Measurements from ENCODE around the gene GID4.

- TF ChIP-seq CTCF (IDR thresholded peaks at IDR 0.05) (peak in 2 of 4 experiments; percentile 22 to 24), POLR2AphosphoS5 (IDR thresholded peaks at IDR 0.05) (peak; percentile 98), POLR2A (IDR thresholded peaks at IDR 0.05) (peak; percentile 45)
Observed at GRCh38 chr17:18038861-18039534, at the start of gene GID4, which contains the start of gene ATPAF2.
